Hepatocyte (in vitro differentiated cells): ENCODE measurements around the gene SHTN1. TPM values are rescaled to one million over a fixed set of nuclear protein-coding genes. Genes with fewer than 3 reads are reported as not detected.

Experiments
- DNase-seq: peaks from one replicate; pipeline ENCODE4 v3.0.0-alpha.2; 2016; ENCODE audit warnings: low spot score
- H2AFZ ChIP-seq: fragments of 200-600 bp; sonication (generic); 2 replicates; pipeline ENCODE4 v1.6.0; 2016; ENCODE audit warnings: antibody characterized with exemption, mild to moderate bottlenecking
- H3K27ac ChIP-seq: fragments of 200-600 bp; sonication (generic); 2 replicates; pipeline ENCODE4 v1.5.1; 2016; ENCODE audit warnings: mild to moderate bottlenecking
- H3K27me3 ChIP-seq: fragments of 200-600 bp; sonication (generic); 2 replicates; pipeline ENCODE4 v1.6.1; 2016
- H3K36me3 ChIP-seq: fragments of 200-600 bp; sonication (generic); replicated peaks from 2 replicates; pipeline ENCODE4 v1.5.1; 2016; ENCODE audit warnings: low read depth; ENCODE audit not compliant: insufficient read depth
- H3K4me1 ChIP-seq: fragments of 200-600 bp; sonication (generic); 2 replicates; pipeline ENCODE4 v1.5.1; 2016; ENCODE audit warnings: mild to moderate bottlenecking, moderate library complexity; ENCODE audit not compliant: insufficient read depth
- H3K4me2 ChIP-seq: fragments of 200-600 bp; sonication (generic); 2 replicates; pipeline ENCODE4 v1.6.0; 2016
- H3K4me3 ChIP-seq: fragments of 200-600 bp; sonication (generic); 2 replicates; pipeline ENCODE4 v1.5.1; 2016; ENCODE audit warnings: mild to moderate bottlenecking
- H3K79me2 ChIP-seq: fragments of 200-600 bp; sonication (generic); 2 replicates; pipeline ENCODE4 v1.6.0; 2017; ENCODE audit warnings: mild to moderate bottlenecking
- H3K9me2 ChIP-seq: fragments of 200-600 bp; sonication (generic); replicated peaks from 2 replicates; pipeline ENCODE4 v1.6.0; 2017; ENCODE audit warnings: mild to moderate bottlenecking; ENCODE audit not compliant: insufficient read depth
- H3K9me3 ChIP-seq: fragments of 200-600 bp; sonication (generic); 2 replicates; pipeline ENCODE4 v1.5.1; 2016; ENCODE audit warnings: low read depth, mild to moderate bottlenecking
- H4K20me1 ChIP-seq: fragments of 200-600 bp; sonication (generic); 2 replicates; pipeline ENCODE4 v1.6.0; 2016; ENCODE audit warnings: mild to moderate bottlenecking; ENCODE audit not compliant: insufficient read depth, poor library complexity, severe bottlenecking
- CTCF ChIP-seq: fragments of 200-600 bp; sonication (generic); IDR thresholded peaks from 2 replicates; pipeline ENCODE4 v1.5.1; 2016; ENCODE audit warnings: antibody characterized with exemption, mild to moderate bottlenecking; ENCODE audit not compliant: poor library complexity
- EZH2 ChIP-seq: fragments of 200-600 bp; sonication (generic); IDR thresholded peaks from 2 replicates; pipeline ENCODE4 v1.6.1; 2016; ENCODE audit warnings: antibody characterized with exemption, mild to moderate bottlenecking, borderline replicate concordance
- EZH2phosphoT487 ChIP-seq: fragments of 200-600 bp; sonication (generic); IDR thresholded peaks from one replicate; pipeline ENCODE4 v1.6.1; 2018; ENCODE audit warnings: antibody characterized with exemption, mild to moderate bottlenecking, low read depth, moderate library complexity; ENCODE audit not compliant: unreplicated experiment, severe bottlenecking
- WGBS: methylation state at CpG from one replicate; pipeline ENCODE4 v1.1.6; 2016; ENCODE audit warnings: low lambda C conversion rate; ENCODE audit errors: missing lambda C conversion rate; 5-methylcytosine and 5-hydroxymethylcytosine counted together
- polyA plus RNA-seq: library from polyadenylated mRNA; unstranded; fragments of >200 nt; fragmentation: Nextera tagmentation; extraction: Ambion mirVana; gene quantifications from 2 replicates; pipeline ENCODE4 v1.2.1, GENCODE V29; 2016
- total RNA-seq: library from RNA; depleted of rRNA; stranded (reverse); fragments of >200 nt; gene quantifications from 2 replicates; pipeline ENCODE4 v1.2.3, GENCODE V29; 2014

Gene SHTN1
- total and polyA plus RNA-seq, 2 experiments from 2014 or later: 15.6 to 27.7 TPM

GRCh38 chr10:117001144-117001543 is 3.8 kb downstream of the SHTN1 start:
- no peaks in the 10 kb centered on the region for H3K27me3 ChIP-seq
- H3K4me3 ChIP-seq: no peak overlapping the region
- WGBS: 85% methylated on average over 2 of the region's 2 CpGs
- no peaks in the 10 kb centered on the region for H3K4me1 ChIP-seq
- H3K9me2 ChIP-seq: no peaks in the 10 kb centered on the region
- H3K9me3 ChIP-seq: no peaks in the 10 kb centered on the region
- no peak for DNase-seq
- TF ChIP-seq EZH2phosphoT487: no peak
- no peak for TF ChIP-seq EZH2
- no peak for TF ChIP-seq CTCF
- H3K79me2 ChIP-seq: peaks cover 70% of the 10 kb centered on the region
- H2AFZ ChIP-seq: no peak overlapping the region
- H3K27ac ChIP-seq: no peak overlapping the region
- no peaks in the 10 kb centered on the region for H4K20me1 ChIP-seq
- no peak overlapping the region for H3K4me2 ChIP-seq
- no peaks in the 10 kb centered on the region for H3K36me3 ChIP-seq

DNA sequence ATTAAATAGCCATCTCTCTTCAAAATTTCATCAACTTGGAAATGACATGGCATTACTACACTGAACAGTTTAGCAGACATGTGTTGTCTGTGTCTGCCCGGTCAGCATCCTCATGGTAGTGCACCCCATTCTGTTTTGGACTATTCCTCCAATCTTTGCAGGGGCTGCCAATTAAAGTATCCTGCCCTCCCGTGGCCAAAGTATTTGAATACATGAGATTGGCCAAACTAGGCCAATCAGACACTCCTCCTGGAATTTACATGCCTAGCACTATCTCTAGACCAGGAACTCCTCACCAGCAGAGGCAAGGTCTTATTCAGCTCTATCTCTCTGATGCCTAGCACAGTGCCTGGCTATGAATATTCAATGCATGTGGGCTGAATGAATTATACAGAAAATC is 4.4 kb downstream of the SHTN1 start:
- Histone ChIP-seq H4K20me1 (no peaks in the 10 kb centered on the region), H3K27ac (no peak overlapping the region), H3K27me3 (no peaks in the 10 kb centered on the region), H3K36me3 (no peaks in the 10 kb centered on the region), H2AFZ (no peak overlapping the region), H3K4me3 (no peak overlapping the region), H3K9me2 (no peaks in the 10 kb centered on the region), H3K79me2 (peaks cover 76% of the 10 kb centered on the region), H3K4me2 (no peak overlapping the region), H3K9me3 (no peaks in the 10 kb centered on the region), H3K4me1 (no peaks in the 10 kb centered on the region)
- TF ChIP-seq EZH2phosphoT487: no peak
- TF ChIP-seq CTCF: no peak
- TF ChIP-seq EZH2: no peak
- WGBS: 82% methylated on average over 2 of the region's 2 CpGs
- no peak for DNase-seq

- Histone ChIP-seq H3K36me3 (no peaks in the 10 kb centered on the region), H3K9me2 (no peaks in the 10 kb centered on the region), H2AFZ (no peak overlapping the region), H3K79me2 (peaks cover 90% of the 10 kb centered on the region), H3K4me3 (no peak overlapping the region), H3K27ac (no peak overlapping the region), H4K20me1 (no peaks in the 10 kb centered on the region), H3K4me2 (no peak overlapping the region), H3K9me3 (no peaks in the 10 kb centered on the region), H3K27me3 (no peaks in the 10 kb centered on the region), H3K4me1 (no peaks in the 10 kb centered on the region)
- TF ChIP-seq EZH2 (no peak), CTCF (no peak), EZH2phosphoT487 (no peak)
- DNase-seq: no peak
- WGBS: 97% methylated on average over 4 of the region's 4 CpGs
Observed at GRCh38 chr10:116998172-116998571, 6.8 kb downstream of the SHTN1 start.

- Histone ChIP-seq H3K36me3 (no peaks in the 10 kb centered on the region), H3K27ac (no peak overlapping the region), H3K4me1 (no peaks in the 10 kb centered on the region), H3K4me2 (no peak overlapping the region), H3K4me3 (no peak overlapping the region), H4K20me1 (no peaks in the 10 kb centered on the region), H3K9me2 (no peaks in the 10 kb centered on the region), H2AFZ (no peak overlapping the region), H3K9me3 (no peaks in the 10 kb centered on the region), H3K79me2 (peaks cover 87% of the 10 kb centered on the region), H3K27me3 (no peaks in the 10 kb centered on the region)
- no peak for DNase-seq
- TF ChIP-seq EZH2phosphoT487 (no peak), EZH2 (no peak), CTCF (no peak)
- 84% methylated on average over 2 of the region's 2 CpGs for WGBS
Observed at GRCh38 chr10:116997015-116997414, 8.0 kb downstream of the SHTN1 start.
